Measurements from ENCODE around the gene PIRT.
A peak's percentile ranks its signal among the peaks of the same experiment; 100 is the strongest.
"Not testable (repeated sequence)": the region's sequence is repeated elsewhere in the genome, so short reads cannot be mapped to it uniquely, and the experiment has no call there.

Gene PIRT

GRCh38 chr17:10837921-10838320 is at the start of gene PIRT:
Gene PIRT (minus strand): TSS chr17:10838087. CDS start chr17:10825645, 12,442 bp downstream.
- FAIRE-seq = no peak
- no peak for TF ChIP-seq POLR2A (IDR thresholded peaks at IDR 0.05; ENCODE audit: low read depth, low read length)

DNA sequence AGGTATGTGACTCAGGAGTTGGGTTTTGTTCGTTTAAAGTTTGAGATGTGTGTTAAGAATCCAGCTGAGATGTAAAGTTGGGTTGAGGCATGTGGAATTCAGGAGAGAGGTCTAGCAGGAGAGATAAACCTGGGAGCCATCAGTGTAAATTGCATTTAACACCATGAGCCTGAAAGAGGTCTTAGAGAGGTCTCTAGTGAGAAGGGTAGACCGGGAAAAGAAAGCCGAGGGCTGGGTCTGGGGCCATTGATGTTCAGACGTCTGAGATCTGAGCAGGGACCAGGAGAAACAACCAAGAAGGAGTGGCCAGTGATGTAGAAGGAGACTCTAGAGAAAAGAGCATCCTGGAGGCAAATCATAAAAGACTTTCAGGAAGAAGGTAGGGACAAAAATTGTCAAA is 44.1 kb upstream of the PIRT start:
- FAIRE-seq (no peak), DNase-seq (ENCODE audit: insufficient read length, low spot score) (no peak)
- no peak for TF ChIP-seq POLR2A (IDR thresholded peaks at IDR 0.05; ENCODE audit: low read depth, low read length)

More at GRCh38 chr17:10837921-10838320, at the start of gene PIRT:
- DNase-seq (ENCODE audit: insufficient read length, low spot score) = no peak

- TF ChIP-seq POLR2A (IDR thresholded peaks at IDR 0.05; ENCODE audit: low read depth, low read length) = no peak
- no peak for DNase-seq (ENCODE audit: insufficient read length, low spot score)
Measured at GRCh38 chr17:10879190-10879836, 41.4 kb upstream of the PIRT start.

GRCh38 chr17:10875984-10876555 is 38.2 kb upstream of the PIRT start:
- peak; percentile 32 for DNase-seq (ENCODE audit: insufficient read length, low spot score)
- no peak for TF ChIP-seq POLR2A (IDR thresholded peaks at IDR 0.05; ENCODE audit: low read depth, low read length)
- no peak for FAIRE-seq

More at GRCh38 chr17:10879190-10879836, 41.4 kb upstream of the PIRT start:
- no peak for FAIRE-seq

DNA sequence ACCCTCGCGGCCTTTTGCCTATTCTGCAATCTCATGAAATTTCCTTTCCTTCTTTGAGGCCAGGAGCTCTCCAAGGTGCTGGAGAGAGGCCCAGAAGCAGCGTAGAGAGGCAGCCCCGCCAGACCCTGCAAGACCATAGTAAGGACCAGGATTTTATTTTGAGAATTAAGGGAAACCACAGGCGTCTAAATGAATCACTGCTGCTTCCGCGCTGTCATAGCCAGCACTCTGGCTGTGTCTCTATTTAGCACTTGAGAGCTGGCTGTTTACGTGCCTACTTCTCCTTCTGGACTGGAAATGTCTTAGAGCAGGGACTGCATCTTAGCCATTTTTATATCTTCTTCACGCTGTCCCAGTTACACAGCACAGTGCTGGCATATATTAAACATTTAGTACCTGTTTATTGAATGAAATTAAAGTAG is 37.6 kb upstream of the PIRT start:
- FAIRE-seq = no peak
- DNase-seq (ENCODE audit: insufficient read length, low spot score) = no peak
- TF ChIP-seq POLR2A (IDR thresholded peaks at IDR 0.05; ENCODE audit: low read depth, low read length) = no peak

- FAIRE-seq (no peak), DNase-seq (ENCODE audit: insufficient read length, low spot score) (no peak)
- no peak for TF ChIP-seq POLR2A (IDR thresholded peaks at IDR 0.05; ENCODE audit: low read depth, low read length)
Measured at GRCh38 chr17:10871914-10872313, 34.0 kb upstream of the PIRT start.

DNA sequence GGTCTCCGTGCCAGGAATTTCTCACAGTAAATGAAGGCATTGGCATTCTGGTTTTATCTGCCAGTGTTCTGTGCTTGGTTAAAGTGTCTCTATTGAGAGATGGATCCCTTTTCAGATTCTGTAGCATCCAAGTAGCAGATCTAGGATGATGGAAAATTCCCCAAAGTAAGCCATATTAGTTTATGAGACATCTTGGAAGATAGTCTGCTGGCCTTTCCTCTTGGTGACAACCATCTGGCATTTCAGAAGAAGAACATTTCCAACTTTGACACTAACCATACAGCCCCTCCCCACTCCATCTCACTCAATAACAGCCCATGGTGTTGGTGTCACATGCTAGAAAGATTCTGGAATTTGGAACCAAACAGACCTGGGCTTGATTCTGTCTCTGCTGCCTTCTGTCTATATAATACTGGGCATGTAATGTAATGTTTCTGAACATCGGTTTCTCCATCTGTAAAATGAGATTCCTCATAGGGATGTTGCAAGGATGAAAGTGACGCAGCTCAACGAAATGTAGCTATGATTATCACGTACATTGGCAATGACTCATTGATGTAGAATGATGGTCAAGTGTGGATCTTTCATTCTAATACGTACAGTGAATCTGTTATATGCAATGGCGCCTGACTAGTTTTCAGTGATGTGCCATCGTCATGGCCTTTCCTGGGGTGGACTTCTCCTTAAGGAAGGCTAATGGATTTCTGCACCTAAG is 32.6 kb upstream of the PIRT start:
- no peak for DNase-seq (ENCODE audit: insufficient read length, low spot score)
- FAIRE-seq = no peak
- TF ChIP-seq POLR2A (IDR thresholded peaks at IDR 0.05; ENCODE audit: low read depth, low read length) = no peak

DNA sequence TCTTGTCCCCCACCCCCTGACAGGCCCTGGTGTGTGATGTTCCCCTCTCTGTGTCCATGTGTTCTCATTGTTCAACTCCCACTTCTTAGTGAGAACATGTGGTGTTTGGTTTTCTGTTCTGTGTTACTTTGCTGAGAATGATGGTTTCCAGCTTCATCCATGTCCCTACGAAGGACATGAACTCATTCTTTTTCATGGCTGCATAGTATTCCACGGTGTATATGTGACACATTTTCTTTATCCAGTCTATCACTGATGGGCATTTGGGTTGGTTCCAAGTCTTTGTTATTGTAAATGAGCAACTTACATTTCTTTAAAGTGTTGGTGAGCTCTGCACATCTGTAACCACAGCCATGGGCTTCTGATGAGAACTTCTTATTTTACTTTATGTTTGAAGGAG is 30.9 kb upstream of the PIRT start:
- FAIRE-seq; DNase-seq (ENCODE audit: insufficient read length, low spot score): not testable (repeated sequence)

- DNase-seq (ENCODE audit: insufficient read length, low spot score) (no peak), FAIRE-seq (no peak)
- TF ChIP-seq POLR2A (IDR thresholded peaks at IDR 0.05; ENCODE audit: low read depth, low read length) = no peak
Measured at GRCh38 chr17:10859051-10859450, 21.2 kb upstream of the PIRT start.

GRCh38 chr17:10857976-10858375 is 20.1 kb upstream of the PIRT start:
- FAIRE-seq (no peak), DNase-seq (ENCODE audit: insufficient read length, low spot score) (no peak)
- no peak for TF ChIP-seq POLR2A (IDR thresholded peaks at IDR 0.05; ENCODE audit: low read depth, low read length)

- not testable (repeated sequence) for FAIRE-seq; DNase-seq (ENCODE audit: insufficient read length, low spot score)
Measured at GRCh38 chr17:10846636-10847035, 8.7 kb upstream of the PIRT start.

DNA sequence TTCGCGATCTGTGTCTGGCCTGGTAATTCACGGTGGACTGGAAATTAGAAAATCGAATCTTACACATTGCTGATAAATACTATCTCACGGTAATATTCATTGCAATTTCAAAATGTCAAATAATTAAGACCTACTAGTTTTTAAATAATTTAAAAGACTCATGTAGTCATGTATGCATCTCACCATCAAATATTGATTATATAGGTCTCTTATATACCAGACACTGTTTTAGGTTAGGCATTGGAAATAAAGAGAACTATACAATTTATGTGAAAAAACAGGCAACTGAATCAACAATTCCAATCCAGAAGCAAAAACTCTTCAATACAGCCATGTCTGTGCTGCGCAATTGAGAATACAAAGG is 7.5 kb upstream of the PIRT start:
- FAIRE-seq = no peak
- no peak for DNase-seq (ENCODE audit: insufficient read length, low spot score)
- TF ChIP-seq POLR2A (IDR thresholded peaks at IDR 0.05; ENCODE audit: low read depth, low read length) = no peak

- FAIRE-seq (peak; percentile 72), DNase-seq (ENCODE audit: insufficient read length, low spot score) (peak; percentile 69)
- TF ChIP-seq POLR2A (IDR thresholded peaks at IDR 0.05; ENCODE audit: low read depth, low read length) = no peak
Measured at GRCh38 chr17:10844621-10845387, 6.9 kb upstream of the PIRT start.

DNA sequence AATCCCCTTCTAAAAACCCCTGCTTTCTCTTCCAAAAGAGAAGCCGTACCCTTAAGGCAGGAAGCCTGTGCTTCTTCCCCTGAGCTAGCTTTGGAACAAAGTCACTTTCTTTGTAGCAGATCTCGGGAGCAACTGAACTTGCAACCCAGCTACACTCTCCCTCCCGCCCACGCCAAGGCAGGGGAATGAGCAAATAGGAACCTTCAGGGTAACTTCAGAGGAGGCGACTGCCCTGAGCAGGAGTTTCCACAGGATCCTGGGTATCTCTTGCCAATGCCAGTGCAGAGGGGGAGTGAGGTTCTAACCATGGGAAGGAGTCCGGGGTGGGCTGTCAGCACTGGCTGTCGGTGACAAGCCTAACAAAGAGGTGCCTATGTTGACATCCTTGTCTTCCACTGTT is 5.9 kb upstream of the PIRT start:
- no peak for TF ChIP-seq POLR2A (IDR thresholded peaks at IDR 0.05; ENCODE audit: low read depth, low read length)
- FAIRE-seq (no peak), DNase-seq (ENCODE audit: insufficient read length, low spot score) (no peak)
